Neural progenitor cell (in vitro differentiated cells): Measurements from ENCODE around the gene HIGD1A. TPM values are rescaled to one million over a fixed set of nuclear protein-coding genes. Genes with fewer than 3 reads are reported as not detected.

Experiments
- DNase-seq: peaks from one replicate; pipeline ENCODE4 v3.0.0-alpha.2; 2016; ENCODE audit warnings: low spot score
- H2AFZ ChIP-seq: fragments of 200-600 bp; sonication (generic); replicated peaks from 2 replicates; pipeline ENCODE4 v1.6.1; 2016; ENCODE audit warnings: antibody characterized with exemption
- H3F3A ChIP-seq: fragments of 200-600 bp; sonication (generic); 2 replicates; pipeline ENCODE4 v1.6.1; 2016; ENCODE audit warnings: antibody characterized with exemption, low read depth
- H3K27ac ChIP-seq: fragments of 200-600 bp; sonication (generic); 2 replicates; pipeline ENCODE4 v1.5.1; 2016; ENCODE audit warnings: mild to moderate bottlenecking
- H3K27me3 ChIP-seq: fragments of 200-600 bp; sonication (generic); 2 replicates; pipeline ENCODE4 v1.6.1; 2016; ENCODE audit warnings: mild to moderate bottlenecking, moderate library complexity
- H3K36me3 ChIP-seq: fragments of 200-600 bp; sonication (generic); 2 replicates; pipeline ENCODE4 v1.5.1; 2016
- H3K4me1 ChIP-seq: fragments of 200-600 bp; sonication (generic); 2 replicates; pipeline ENCODE4 v1.6.1; 2016; ENCODE audit warnings: mixed run types
- H3K4me2 ChIP-seq: fragments of 200-600 bp; sonication (generic); 2 replicates; pipeline ENCODE4 v1.6.1; 2016
- H3K4me3 ChIP-seq: fragments of 200-600 bp; sonication (generic); 2 replicates; pipeline ENCODE4 v1.5.1; 2016
- H3K79me2 ChIP-seq: fragments of 200-600 bp; sonication (generic); 2 replicates; pipeline ENCODE4 v1.6.1; 2016; ENCODE audit warnings: low read depth
- H3K9ac ChIP-seq: fragments of 200-600 bp; sonication (generic); 2 replicates; pipeline ENCODE4 v1.6.1; 2016
- H3K9me3 ChIP-seq: fragments of 200-600 bp; sonication (generic); 2 replicates; pipeline ENCODE4 v1.5.1; 2016; ENCODE audit warnings: low read depth
- H4K20me1 ChIP-seq: fragments of 200-600 bp; sonication (generic); 2 replicates; pipeline ENCODE4 v1.6.1; 2016; ENCODE audit warnings: low read depth
- H3K27ac Mint-ChIP-seq: 3 replicates; pipeline ENCODE4 v1.8.0; 2021; ENCODE audit warnings: mixed read lengths
- H3K27me3 Mint-ChIP-seq: 2 replicates; pipeline ENCODE4 v1.8.0; 2022; ENCODE audit warnings: low read depth, mild to moderate bottlenecking, inconsistent platforms, moderate library complexity, mixed read lengths; ENCODE audit not compliant: insufficient read depth
- H3K36me3 Mint-ChIP-seq: 3 replicates; pipeline ENCODE4 v1.8.0; 2021; ENCODE audit warnings: mixed read lengths
- H3K4me1 Mint-ChIP-seq: 3 replicates; pipeline ENCODE4 v1.8.0; 2021; ENCODE audit warnings: mixed read lengths
- H3K4me3 Mint-ChIP-seq: 3 replicates; pipeline ENCODE4 v1.8.0; 2021; ENCODE audit warnings: mild to moderate bottlenecking, moderate library complexity, mixed read lengths
- H3K9me3 Mint-ChIP-seq: 3 replicates; pipeline ENCODE4 v1.8.0; 2020; ENCODE audit warnings: mixed read lengths
- CTCF ChIP-seq: fragments of 200-600 bp; sonication (generic); IDR thresholded peaks from 2 replicates; pipeline ENCODE4 v1.5.1; 2017; ENCODE audit warnings: antibody characterized with exemption, mild to moderate bottlenecking
- EZH2 ChIP-seq: fragments of 200-600 bp; sonication (generic); IDR thresholded peaks from 2 replicates; pipeline ENCODE4 v1.6.1; 2017; ENCODE audit warnings: antibody characterized with exemption, mild to moderate bottlenecking, moderate library complexity
- EZH2phosphoT487 ChIP-seq: fragments of 200-600 bp; sonication (generic); IDR thresholded peaks from 2 replicates; pipeline ENCODE4 v1.6.1; 2017; ENCODE audit warnings: antibody characterized with exemption
- total RNA-seq: library from RNA; depleted of rRNA; stranded (reverse); fragments of >200 nt; gene quantifications from 2 replicates; pipeline ENCODE4 v1.2.3, GENCODE V29; 2015; ENCODE audit warnings: low replicate concordance

HIGD1A gene
- total RNA-seq, 1 donor from 2014 or later: 181 TPM

- Histone ChIP-seq H3K79me2 (no peaks in the 10 kb centered on the region), H2AFZ (peak within 1 kb of the TSS; percentile 93), H3K9me3 (no peaks in the 10 kb centered on the region), H3K4me1 (no peaks in the 10 kb centered on the region), H3K36me3 (no peaks in the 10 kb centered on the region), H3K4me3 (peak within 1 kb of the TSS; percentile 56), H4K20me1 (no peaks in the 10 kb centered on the region), H3F3A (peaks cover 16% of the 10 kb centered on the region), H3K9ac (no peak within 1 kb of the TSS), H3K27ac (no peak within 1 kb of the TSS), H3K4me2 (peak within 1 kb of the TSS; percentile 86), H3K27me3 (peaks cover 20% of the 10 kb centered on the region)
- Mint-ChIP-seq H3K27ac (peak within 1 kb of the TSS; percentile 76), H3K36me3 (peaks cover 3% of the 10 kb centered on the region), H3K9me3 (peaks cover 5% of the 10 kb centered on the region), H3K27me3 (peaks cover 2% of the 10 kb centered on the region), H3K4me1 (peaks cover 16% of the 10 kb centered on the region), H3K4me3 (peak within 1 kb of the TSS; percentile 87)
- TF ChIP-seq EZH2phosphoT487 (no peak), CTCF (no peak), EZH2 (no peak)
- peak; percentile 97 for DNase-seq
These were observed 31.5 kb downstream of the HIGD1A start, which contains the start of gene CCDC13 for GRCh38 chr3:42772670-42773408. CCDC13 (minus strand) TSS chr3:42773253; CDS start chr3:42758345, 14,908 bp downstream.

GRCh38 chr3:42771271-42771670, 33.0 kb downstream of the HIGD1A start:
- no peak overlapping the region for H3K4me3 ChIP-seq
- H3K4me2 ChIP-seq: no peak overlapping the region
- Mint-ChIP-seq H3K27me3 (peaks cover 2% of the 10 kb centered on the region), H3K9me3 (peaks cover 5% of the 10 kb centered on the region), H3K4me3 (no peak overlapping the region), H3K4me1 (peaks cover 16% of the 10 kb centered on the region), H3K27ac (no peak overlapping the region), H3K36me3 (peaks cover 2% of the 10 kb centered on the region)
- H3K4me1 ChIP-seq: no peaks in the 10 kb centered on the region
- no peaks in the 10 kb centered on the region for H3K9me3 ChIP-seq
- no peak for DNase-seq
- no peaks in the 10 kb centered on the region for H3K79me2 ChIP-seq
- H3K36me3 ChIP-seq: no peaks in the 10 kb centered on the region
- H3K9ac ChIP-seq: no peak overlapping the region
- H3K27ac ChIP-seq: no peak overlapping the region
- no peaks in the 10 kb centered on the region for H4K20me1 ChIP-seq
- peaks cover 16% of the 10 kb centered on the region for H3F3A ChIP-seq
- no peak overlapping the region for H2AFZ ChIP-seq
- no peak for TF ChIP-seq EZH2phosphoT487
- no peak for TF ChIP-seq CTCF
- TF ChIP-seq EZH2: no peak
- H3K27me3 ChIP-seq: peaks cover 20% of the 10 kb centered on the region

GRCh38 chr3:42769477-42770131, 34.7 kb downstream of the HIGD1A start:
- Histone ChIP-seq H3K36me3 (no peaks in the 10 kb centered on the region), H3K4me1 (no peaks in the 10 kb centered on the region), H3K9me3 (no peaks in the 10 kb centered on the region), H3K9ac (no peak overlapping the region), H2AFZ (no peak overlapping the region), H3K4me3 (no peak overlapping the region), H3F3A (peaks cover 15% of the 10 kb centered on the region), H4K20me1 (no peaks in the 10 kb centered on the region), H3K27ac (no peak overlapping the region), H3K79me2 (no peaks in the 10 kb centered on the region), H3K4me2 (no peak overlapping the region), H3K27me3 (peaks cover 20% of the 10 kb centered on the region)
- DNase-seq: no peak
- no peaks in the 10 kb centered on the region for H3K36me3 Mint-ChIP-seq
- peaks cover 16% of the 10 kb centered on the region for H3K4me1 Mint-ChIP-seq
- TF ChIP-seq EZH2phosphoT487 (no peak), CTCF (no peak), EZH2 (no peak)
- H3K27me3 Mint-ChIP-seq: peaks cover 3% of the 10 kb centered on the region
- H3K4me3 Mint-ChIP-seq: no peak overlapping the region
- no peak overlapping the region for H3K27ac Mint-ChIP-seq
- H3K9me3 Mint-ChIP-seq: peaks cover 5% of the 10 kb centered on the region
